HEK293 (cell line): ENCODE measurements around the gene AMZ1.
"Not testable (repeated sequence)": the region's sequence is repeated elsewhere in the genome, so short reads cannot be mapped to it uniquely, and the experiment has no call there.

Source experiments
- CTCF ChIP-seq: fragments of 450-650 bp; formaldehyde crosslinking; IDR thresholded peaks from 2 replicates; pipeline ENCODE4 v1.5.1; 2016; ENCODE audit warnings: missing biosample characterization, missing genetic modification characterization
- KLF8 ChIP-seq: fragments of 450-650 bp; formaldehyde crosslinking; IDR thresholded peaks from 2 replicates; pipeline ENCODE4 v1.5.1; 2016; ENCODE audit warnings: missing biosample characterization, missing genetic modification characterization
- REPIN1 ChIP-seq: fragments of 450-650 bp; formaldehyde crosslinking; IDR thresholded peaks from 2 replicates; pipeline ENCODE4 v1.5.1; 2017; ENCODE audit warnings: missing biosample characterization, missing genetic modification characterization, low read depth
- REST ChIP-seq: fragments of 450-650 bp; formaldehyde crosslinking; IDR thresholded peaks from 2 replicates; pipeline ENCODE4 v1.5.1; 2016; ENCODE audit warnings: missing biosample characterization, missing genetic modification characterization
- WT1 ChIP-seq: fragments of 450-650 bp; formaldehyde crosslinking; IDR thresholded peaks from 2 replicates; pipeline ENCODE4 v1.5.1; 2016; ENCODE audit warnings: missing biosample characterization, missing genetic modification characterization
- ZBTB20 ChIP-seq: fragments of 450-650 bp; formaldehyde crosslinking; IDR thresholded peaks from 2 replicates; pipeline ENCODE4 v1.5.1; 2016; ENCODE audit warnings: missing biosample characterization, missing genetic modification characterization
- ZBTB8A ChIP-seq: fragments of 450-650 bp; formaldehyde crosslinking; IDR thresholded peaks from 2 replicates; pipeline ENCODE4 v1.5.1; 2016; ENCODE audit warnings: missing biosample characterization, missing genetic modification characterization
- ZNF280D ChIP-seq: fragments of 450-650 bp; formaldehyde crosslinking; IDR thresholded peaks from 2 replicates; pipeline ENCODE4 v1.5.1; 2016; ENCODE audit warnings: missing biosample characterization, missing genetic modification characterization
- ZNF302 ChIP-seq: fragments of 450-650 bp; formaldehyde crosslinking; IDR thresholded peaks from 2 replicates; pipeline ENCODE4 v1.5.1; 2016; ENCODE audit warnings: missing biosample characterization, missing genetic modification characterization, low read depth
- ZNF558 ChIP-seq: fragments of 450-650 bp; formaldehyde crosslinking; IDR thresholded peaks from 2 replicates; pipeline ENCODE4 v1.5.1; 2016; ENCODE audit warnings: missing biosample characterization, missing genetic modification characterization
- ZNF623 ChIP-seq: fragments of 450-650 bp; formaldehyde crosslinking; IDR thresholded peaks from 2 replicates; pipeline ENCODE4 v1.5.1; 2016; ENCODE audit warnings: missing biosample characterization, missing genetic modification characterization
- ZNF624 ChIP-seq: fragments of 450-650 bp; formaldehyde crosslinking; IDR thresholded peaks from 2 replicates; pipeline ENCODE4 v1.5.1; 2017; ENCODE audit warnings: missing biosample characterization, missing genetic modification characterization

- TF ChIP-seq ZNF302 (tag by site-specific recombination); REPIN1; ZNF623; CTCF (tag by site-specific recombination); ZBTB20 (tag by site-specific recombination); ZBTB8A (tag by site-specific recombination); REST (tag by site-specific recombination); ZNF624 (tag by site-specific recombination); ZNF280D (tag by site-specific recombination); ZNF558 (tag by site-specific recombination); KLF8 (tag by site-specific recombination); WT1: not testable (repeated sequence)
Measured at GRCh38 chr7:2678454-2678853, 9.5 kb upstream of the AMZ1 start.
